WTC11 (cell line): ENCODE measurements around the gene ZNF622.

Experiments used
- CREB1 ChIP-seq: sonication (generic); formaldehyde crosslinking; IDR thresholded peaks from 2 replicates; pipeline ENCODE4 v1.8.0; 2023; ENCODE audit warnings: mild to moderate bottlenecking, missing genetic modification reagents
- CREM ChIP-seq: sonication (generic); formaldehyde crosslinking; IDR thresholded peaks from 2 replicates; pipeline ENCODE4 v1.8.1; 2022; ENCODE audit warnings: mild to moderate bottlenecking, missing genetic modification reagents, moderate library complexity
- ESRRA ChIP-seq: sonication (generic); formaldehyde crosslinking; IDR thresholded peaks from 2 replicates; pipeline ENCODE4 v1.8.1; 2022; ENCODE audit warnings: mild to moderate bottlenecking, missing genetic modification reagents, borderline replicate concordance
- NR2C2 ChIP-seq: sonication (generic); formaldehyde crosslinking; IDR thresholded peaks from 2 replicates; pipeline ENCODE4 v1.8.0; 2022; ENCODE audit warnings: mild to moderate bottlenecking, missing genetic modification reagents
- TF ChIP-seq, protein P1 (sequence below): sonication (generic); formaldehyde crosslinking; IDR thresholded peaks from 2 replicates; pipeline ENCODE4 v1.8.0; 2022; ENCODE audit warnings: mild to moderate bottlenecking, missing genetic modification reagents

DNA sequence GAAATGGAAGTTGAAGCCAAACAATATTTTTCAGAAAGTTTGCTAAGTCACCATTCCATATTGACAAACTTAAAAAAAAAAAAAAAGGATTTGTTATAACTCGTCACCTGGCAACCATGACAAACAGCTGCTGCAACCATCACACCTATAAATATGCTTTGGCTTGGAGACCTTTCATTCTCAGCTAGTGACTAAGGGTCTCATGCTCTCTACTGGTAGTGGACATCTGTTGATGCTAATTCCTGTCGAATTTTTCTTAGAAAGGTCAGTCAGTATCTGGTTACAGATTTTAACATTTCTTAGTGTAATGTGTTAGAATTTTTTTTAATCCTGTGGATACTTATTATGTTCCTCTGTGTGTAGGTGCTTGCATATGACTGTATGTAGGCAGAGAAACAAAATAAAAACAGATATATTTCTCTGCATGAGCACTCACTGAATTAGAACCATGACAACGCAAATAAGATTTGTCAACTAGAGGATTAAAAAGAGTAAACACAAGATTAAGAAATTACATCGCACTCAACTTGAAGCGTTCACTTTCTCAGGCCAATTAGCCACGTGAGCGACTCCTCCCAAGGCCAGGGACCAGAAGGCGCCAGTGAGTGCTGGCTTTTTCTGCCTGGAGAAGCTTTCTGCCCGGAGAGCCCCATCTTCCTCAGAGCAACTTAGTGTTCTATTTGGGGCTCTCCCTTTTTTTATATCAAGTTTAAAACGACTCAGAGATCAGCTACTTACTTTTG, 27.0 kb upstream of the ZNF622 start:
- TF ChIP-seq, protein P1, sequence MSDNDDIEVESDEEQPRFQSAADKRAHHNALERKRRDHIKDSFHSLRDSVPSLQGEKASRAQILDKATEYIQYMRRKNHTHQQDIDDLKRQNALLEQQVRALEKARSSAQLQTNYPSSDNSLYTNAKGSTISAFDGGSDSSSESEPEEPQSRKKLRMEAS (CRISPR knock-in tag): no peak
- TF ChIP-seq ESRRA (CRISPR knock-in tag) (no peak), NR2C2 (CRISPR knock-in tag) (no peak), CREM (CRISPR knock-in tag) (no peak), CREB1 (no peak)
